Thyroid gland (tissue), 4 donors: ENCODE results near the gene ANKRD22. TPM values are rescaled to one million over a fixed set of nuclear protein-coding genes. Genes with fewer than 3 reads are reported as not detected.

ENCODE experiments used
- DNase-seq, 2 donors: peaks; one replicate each; pipeline ENCODE4 v3.0.0-alpha.2; 2019
- H3K27ac ChIP-seq, 3 donors: fragments of 200-600 bp; sonication (generic); 1 replicate in 2 of 3; 2 replicates in 1 of 3; pipeline ENCODE4 v1.5.1; 2016 to 2019; ENCODE audit warnings: mild to moderate bottlenecking in 1 of 3, moderate library complexity in 1 of 3
- H3K27me3 ChIP-seq: fragments of 200-600 bp; sonication (generic); one replicate; pipeline ENCODE4 v1.5.1; 2019
- H3K36me3 ChIP-seq, 2 donors: fragments of 200-600 bp; sonication (generic); one replicate each; pipeline ENCODE4 v1.5.1; 2016 to 2019
- H3K4me1 ChIP-seq, 2 donors: fragments of 200-600 bp; sonication (generic); one replicate each; pipeline ENCODE4 v1.5.1; 2017 to 2019
- H3K4me3 ChIP-seq, 3 donors: fragments of 200-600 bp; sonication (generic); replicated peaks in 1 of 3; 1 replicate in 2 of 3; 2 replicates in 1 of 3; pipeline ENCODE4 v1.5.1; 2016; ENCODE audit warnings: mild to moderate bottlenecking in 1 of 3
- H3K9me3 ChIP-seq: fragments of 200-600 bp; sonication (generic); one replicate; pipeline ENCODE4 v1.5.1; 2017
- CTCF ChIP-seq, 6 experiments: fragments of 200-600 bp in 3 of 6; fragments of 450-650 bp in 3 of 6; sonication (generic) in 3 of 6; IDR thresholded peaks; one replicate each; pipeline ENCODE4 v1.5.1; 2016 to 2019; ENCODE audit warnings: antibody characterized with exemption in 6 of 6, mild to moderate bottlenecking in 2 of 6, inconsistent platforms in 1 of 6, moderate library complexity in 1 of 6
- POLR2A ChIP-seq, 2 donors: fragments of 450-650 bp; IDR thresholded peaks; one replicate each; pipeline ENCODE4 v1.6.1; 2017; ENCODE audit warnings: antibody characterized with exemption in 2 of 2, mild to moderate bottlenecking in 2 of 2, moderate library complexity in 1 of 2
- WGBS, 2 donors: methylation state at CpG; one replicate each; pipeline ENCODE4 v1.1.5; 2017; 5-methylcytosine and 5-hydroxymethylcytosine counted together
- intact Hi-C: fragments of 100-400 bp; cut with DNase I; formaldehyde crosslinking; loops from one replicate; pipeline ENCODE4 v1.15.1; 2023
- total RNA-seq, 4 donors: library from RNA; depleted of rRNA; stranded (reverse); fragments of >200 nt; gene quantifications; one replicate each; pipeline ENCODE4 v1.2.3, GENCODE V29; 2016

Gene ANKRD22
- total RNA-seq, 4 donors from 2014 or later = not detected

- Histone ChIP-seq H3K4me1 (no peaks in the 10 kb centered on the region), H3K4me3 (no peak overlapping the region), H3K27ac (no peak overlapping the region), H3K27me3 (no peaks in the 10 kb centered on the region), H3K9me3 (no peaks in the 10 kb centered on the region), H3K36me3 (no peaks in the 10 kb centered on the region)
- no peak for DNase-seq
- WGBS, 2 donors = 77 to 79% methylated on average over 5 of the region's 5 CpGs
- intact Hi-C loops = no loop called here
- TF ChIP-seq POLR2A (IDR thresholded peaks at IDR 0.05) (no peak), CTCF (IDR thresholded peaks at IDR 0.05) (no peak)
These were observed 30.4 kb upstream of the ANKRD22 start for GRCh38 chr10:88881922-88882645.

GRCh38 chr10:88881320-88881719 is 29.7 kb upstream of the ANKRD22 start:
- H3K27ac ChIP-seq = peak overlapping the region; percentile 72 to 95 (median 77)
- DNase-seq = no peak
- H3K27me3 ChIP-seq = no peaks in the 10 kb centered on the region
- H3K36me3 ChIP-seq = no peaks in the 10 kb centered on the region
- intact Hi-C loops = no loop called here
- H3K9me3 ChIP-seq = no peaks in the 10 kb centered on the region
- no peaks in the 10 kb centered on the region for H3K4me1 ChIP-seq
- TF ChIP-seq POLR2A (IDR thresholded peaks at IDR 0.05) (no peak), CTCF (IDR thresholded peaks at IDR 0.05) (no peak)
- no peak overlapping the region for H3K4me3 ChIP-seq
- WGBS, 2 donors = 69 to 73% methylated on average over 6 of the region's 6 CpGs

GRCh38 chr10:88880282-88881076 is 28.8 kb upstream of the ANKRD22 start:
- H3K36me3 ChIP-seq = no peaks in the 10 kb centered on the region
- 0 to 1% methylated on average over 20 to 35 of the region's 84 CpGs for WGBS, 2 donors
- peak overlapping the region; percentile 43 to 57 (median 56) for H3K4me3 ChIP-seq
- TF ChIP-seq CTCF (IDR thresholded peaks at IDR 0.05) (peak in 1 of 6 experiments; percentile 14), POLR2A (IDR thresholded peaks at IDR 0.05) (peak in 1 of 2 donors; percentile 70)
- no peaks in the 10 kb centered on the region for H3K27me3 ChIP-seq
- H3K9me3 ChIP-seq = no peaks in the 10 kb centered on the region
- intact Hi-C loops = no loop called here
- DNase-seq = peak; percentile 67 to 80
- H3K27ac ChIP-seq = peak overlapping the region; percentile 72 to 95 (median 77)
- no peaks in the 10 kb centered on the region for H3K4me1 ChIP-seq

- intact Hi-C loops = no loop called here
- H3K9me3 ChIP-seq = no peaks in the 10 kb centered on the region
- WGBS, 2 donors = 13 to 17% methylated on average over 16 to 17 of the region's 26 CpGs
These were observed 28.1 kb upstream of the ANKRD22 start, which contains the start of gene STAMBPL1 for GRCh38 chr10:88879534-88880281. Gene STAMBPL1 (plus strand): TSS chr10:88880245. CDS start chr10:88901709, 21,464 bp downstream.

More at GRCh38 chr10:88879534-88880281, 28.1 kb upstream of the ANKRD22 start, which contains the start of gene STAMBPL1:
- no peaks in the 10 kb centered on the region for H3K4me1 ChIP-seq
- H3K27me3 ChIP-seq = no peaks in the 10 kb centered on the region
- DNase-seq = peak in 1 of 2 donors; percentile 44
- H3K4me3 ChIP-seq = peak within 1 kb of the TSS; percentile 43 to 57 (median 56)
- no peak for TF ChIP-seq CTCF (IDR thresholded peaks at IDR 0.05)
- TF ChIP-seq POLR2A (IDR thresholded peaks at IDR 0.05) = no peak
- no peaks in the 10 kb centered on the region for H3K36me3 ChIP-seq
- H3K27ac ChIP-seq = peak within 1 kb of the TSS; percentile 72 to 95 (median 77)
